ENCODE data around the gene RYR2.
"Not testable (repeated sequence)": the region's sequence is repeated elsewhere in the genome, so short reads cannot be mapped to it uniquely, and the experiment has no call there.

The RYR2 gene

GRCh38 chr1:237353918-237354317 is 311.9 kb downstream of the RYR2 start:
- no peak for DNase-seq (ENCODE audit: low read depth in 2 of 2)

GRCh38 chr1:237355022-237355421 is 313.0 kb downstream of the RYR2 start:
- DNase-seq (ENCODE audit: low read depth in 2 of 2): no peak

- DNase-seq (ENCODE audit: low read depth in 2 of 2): no peak
Observed at GRCh38 chr1:237358555-237358954, 316.6 kb downstream of the RYR2 start.

GRCh38 chr1:237367758-237368157 is 325.8 kb downstream of the RYR2 start:
- no peak for DNase-seq (ENCODE audit: low read depth in 2 of 2)

GRCh38 chr1:237371477-237371876 is 329.5 kb downstream of the RYR2 start:
- not testable (repeated sequence) for DNase-seq (ENCODE audit: low read depth in 2 of 2)

GRCh38 chr1:237383791-237384190 is 341.8 kb downstream of the RYR2 start:
- DNase-seq (ENCODE audit: low read depth in 2 of 2): no peak

GRCh38 chr1:237384213-237384612 is 342.2 kb downstream of the RYR2 start:
- no peak for DNase-seq (ENCODE audit: low read depth in 2 of 2)

GRCh38 chr1:237386362-237387143 is 344.6 kb downstream of the RYR2 start:
- DNase-seq (ENCODE audit: low read depth in 2 of 2): no peak

- DNase-seq (ENCODE audit: low read depth in 2 of 2): no peak
Observed at GRCh38 chr1:237387144-237387505, 345.1 kb downstream of the RYR2 start.

- no peak for DNase-seq (ENCODE audit: low read depth in 2 of 2)
Observed at GRCh38 chr1:237390823-237391222, 348.8 kb downstream of the RYR2 start.

- DNase-seq (ENCODE audit: low read depth in 2 of 2): no peak
Observed at GRCh38 chr1:237393632-237394031, 351.6 kb downstream of the RYR2 start.

- no peak for DNase-seq (ENCODE audit: low read depth in 2 of 2)
Observed at GRCh38 chr1:237394281-237394680, 352.3 kb downstream of the RYR2 start.

- no peak for DNase-seq (ENCODE audit: low read depth in 2 of 2)
Observed at GRCh38 chr1:237396426-237396825, 354.4 kb downstream of the RYR2 start.

- DNase-seq (ENCODE audit: low read depth in 2 of 2): no peak
Observed at GRCh38 chr1:237398751-237399150, 356.8 kb downstream of the RYR2 start.

GRCh38 chr1:237405912-237406311 is 363.9 kb downstream of the RYR2 start:
- DNase-seq (ENCODE audit: low read depth in 2 of 2): no peak

- DNase-seq (ENCODE audit: low read depth in 2 of 2): no peak
Observed at GRCh38 chr1:237411621-237412020, 369.6 kb downstream of the RYR2 start.

GRCh38 chr1:237416924-237417655 is 375.1 kb downstream of the RYR2 start:
- DNase-seq (ENCODE audit: low read depth in 2 of 2): no peak

GRCh38 chr1:237428809-237429208 is 386.8 kb downstream of the RYR2 start:
- DNase-seq (ENCODE audit: low read depth in 2 of 2): no peak

GRCh38 chr1:237429252-237429651 is 387.3 kb downstream of the RYR2 start:
- no peak for DNase-seq (ENCODE audit: low read depth in 2 of 2)

GRCh38 chr1:237431448-237431847 is 389.5 kb downstream of the RYR2 start:
- DNase-seq (ENCODE audit: low read depth in 2 of 2): no peak

GRCh38 chr1:237440346-237440745 is 398.4 kb downstream of the RYR2 start:
- no peak for DNase-seq (ENCODE audit: low read depth in 2 of 2)

GRCh38 chr1:237444120-237444790 is 402.3 kb downstream of the RYR2 start:
- no peak for DNase-seq (ENCODE audit: low read depth in 2 of 2)

- DNase-seq (ENCODE audit: low read depth in 2 of 2): no peak
Observed at GRCh38 chr1:237448042-237448441, 406.1 kb downstream of the RYR2 start.
